Measurements from ENCODE around the gene ATP9B.
"Not testable (repeated sequence)": the region's sequence is repeated elsewhere in the genome, so short reads cannot be mapped to it uniquely, and the experiment has no call there.

Gene ATP9B

GRCh38 chr18:79071037-79071436 is 1.8 kb downstream of the ATP9B start:
- no peak for DNase-seq

GRCh38 chr18:79071503-79072210 is 2.5 kb downstream of the ATP9B start:
- DNase-seq = no peak

GRCh38 chr18:79072655-79073054 is 3.5 kb downstream of the ATP9B start:
- DNase-seq = not testable (repeated sequence)

DNA sequence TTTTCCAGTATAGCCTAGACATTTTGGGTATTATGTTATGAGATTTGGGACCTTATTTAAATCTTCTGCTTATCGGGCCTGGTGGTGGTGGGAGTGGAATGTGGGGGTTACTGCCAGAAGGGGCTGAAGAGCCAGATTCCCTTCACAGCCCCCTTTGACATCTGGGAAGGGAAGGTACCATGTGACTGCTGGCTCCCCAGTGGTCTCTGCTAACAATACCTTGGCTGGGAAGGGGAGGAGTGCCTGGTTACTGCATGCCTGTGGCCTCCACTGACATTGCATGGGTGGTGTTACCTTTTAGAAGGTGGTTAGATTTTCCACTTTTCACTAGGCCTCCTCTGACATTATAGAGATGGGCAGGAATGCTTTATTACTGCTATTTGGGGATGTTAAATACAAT is 8.0 kb downstream of the ATP9B start:
- no peak for DNase-seq

GRCh38 chr18:79078791-79079190 is 9.6 kb downstream of the ATP9B start:
- not testable (repeated sequence) for DNase-seq

DNA sequence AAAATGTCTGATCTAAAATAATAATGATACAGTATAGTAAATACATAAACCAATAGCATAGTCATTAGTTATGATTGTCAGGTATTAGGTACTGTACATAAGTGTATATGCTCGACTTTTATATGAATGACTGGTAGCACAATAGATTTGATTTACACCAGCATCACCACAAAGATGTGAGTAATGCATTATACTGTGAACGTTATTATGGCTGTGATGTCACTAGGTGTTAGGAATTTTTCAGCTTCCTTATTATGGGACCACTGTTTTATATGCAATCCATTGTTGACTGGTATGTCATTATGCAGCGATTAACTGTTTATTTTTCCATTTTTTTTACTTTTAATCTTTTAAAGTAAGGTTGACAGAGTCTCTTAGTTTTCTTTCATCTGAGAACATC is 23.7 kb downstream of the ATP9B start:
- DNase-seq = no peak

DNA sequence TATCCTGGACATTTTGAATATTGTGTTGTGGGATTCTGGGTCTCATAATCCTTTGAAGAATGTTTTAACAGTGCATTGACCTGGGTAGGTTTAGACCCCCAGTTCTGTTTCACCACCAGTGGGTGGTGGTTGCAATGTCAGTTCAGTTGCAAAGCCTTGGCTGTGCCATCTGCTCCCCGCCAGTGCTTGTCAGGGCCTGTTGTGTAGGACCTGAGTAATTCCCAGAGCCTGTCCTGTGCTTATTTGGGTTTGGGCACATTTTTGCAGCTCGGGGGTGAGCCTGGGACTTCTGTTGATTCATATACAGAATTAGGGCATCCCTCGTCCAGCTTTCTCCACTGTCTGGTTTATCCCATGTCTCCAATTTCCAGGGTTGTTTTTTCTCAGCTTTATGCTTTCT is 24.8 kb downstream of the ATP9B start:
- DNase-seq = no peak

DNA sequence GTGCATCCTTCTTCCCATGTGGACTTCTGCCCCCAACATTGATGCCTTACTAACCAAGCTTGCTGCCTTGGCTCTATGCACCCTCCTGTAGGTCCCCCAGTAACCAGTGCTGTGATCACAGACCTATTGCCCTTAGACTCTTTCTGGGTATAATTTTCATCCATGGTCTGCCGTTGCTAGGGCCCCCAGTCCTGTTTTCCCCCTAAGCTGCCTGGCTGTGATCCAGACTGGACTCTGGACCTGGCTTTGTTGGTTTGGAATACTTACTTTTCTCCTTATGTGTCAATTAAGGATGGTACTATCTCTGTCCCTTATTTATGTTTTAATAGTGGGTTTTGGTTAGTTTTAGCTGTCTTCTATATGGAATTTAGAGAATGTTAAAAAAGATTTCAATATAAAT is 26.0 kb downstream of the ATP9B start:
- no peak for DNase-seq

DNA sequence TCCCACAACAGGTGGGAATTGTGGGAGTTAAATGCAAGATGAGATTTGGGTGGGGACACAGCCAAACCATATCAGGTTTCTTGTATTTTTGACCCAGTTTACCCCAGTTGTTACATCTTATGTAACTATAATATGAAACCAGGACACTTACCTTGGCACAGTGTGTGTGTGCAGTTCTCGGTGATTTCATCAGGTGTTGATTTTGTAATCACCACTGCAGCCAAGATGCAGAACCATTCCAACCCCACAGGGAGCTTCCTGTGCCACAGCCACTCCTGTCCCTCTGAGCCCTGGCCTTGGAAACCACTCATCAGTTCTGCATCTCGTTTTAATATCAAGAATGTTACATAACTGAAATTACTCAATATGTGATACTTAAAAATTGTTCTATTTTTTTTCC is 31.8 kb downstream of the ATP9B start:
- no peak for DNase-seq

DNA sequence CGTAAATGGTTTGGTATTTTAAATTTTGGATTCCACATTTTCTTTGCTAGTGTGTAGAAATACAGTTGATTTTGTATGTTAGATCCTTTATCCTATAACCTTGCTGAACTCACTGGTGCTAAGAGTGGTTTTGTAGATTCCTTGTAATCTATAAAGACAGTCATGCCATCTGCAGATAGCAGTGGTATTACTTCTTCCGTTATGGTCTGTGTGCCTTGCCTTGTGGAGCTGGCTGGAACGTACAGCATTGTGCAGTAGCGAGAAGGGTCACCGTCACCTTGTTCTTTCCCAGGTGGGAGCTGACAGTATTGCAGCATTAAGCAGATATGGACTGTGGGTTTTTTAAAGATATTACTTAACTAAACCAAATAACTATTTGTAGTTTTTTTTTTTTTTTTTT is 33.7 kb downstream of the ATP9B start:
- no peak for DNase-seq

GRCh38 chr18:79104137-79104536 is 34.9 kb downstream of the ATP9B start:
- no peak for DNase-seq

DNA sequence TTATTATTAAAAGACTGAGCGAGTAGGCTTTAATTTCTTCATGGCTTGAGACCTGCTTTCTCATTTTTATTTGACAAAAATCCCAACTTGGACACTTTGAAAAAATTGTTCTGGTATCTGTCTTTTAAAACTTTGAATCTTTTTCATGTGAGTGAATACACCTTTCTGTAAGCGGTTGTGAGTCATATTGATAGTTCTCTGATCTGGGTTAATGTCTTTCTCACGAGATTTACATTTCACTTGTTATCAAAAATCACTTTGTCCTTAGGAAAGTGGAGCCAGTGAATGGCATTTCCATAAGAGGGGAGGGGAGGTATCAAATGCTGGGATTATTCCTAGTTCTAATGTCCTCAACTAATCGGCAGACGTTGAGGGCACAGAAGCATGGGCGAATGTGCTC is 36.3 kb downstream of the ATP9B start:
- no peak for DNase-seq

DNA sequence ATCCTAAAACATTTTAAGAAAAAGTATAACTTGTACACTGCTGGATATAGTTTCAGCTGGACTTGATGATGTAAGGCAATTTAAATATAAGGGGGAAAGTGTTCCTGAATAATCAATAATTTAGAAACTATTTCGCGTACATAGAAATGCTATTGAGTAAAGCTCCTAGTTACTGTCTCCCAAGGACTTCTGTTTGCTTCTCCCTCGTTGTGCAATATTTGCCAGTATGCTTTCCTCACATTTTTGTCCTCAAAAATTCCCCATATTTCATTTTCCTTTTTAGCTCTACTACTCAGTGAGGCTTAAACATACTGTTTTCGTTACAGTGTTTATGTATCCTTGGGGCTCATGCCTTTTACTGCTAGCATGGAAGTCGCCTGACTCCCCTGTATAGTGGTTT is 36.9 kb downstream of the ATP9B start:
- no peak for DNase-seq

- DNase-seq = no peak
Observed at GRCh38 chr18:79107886-79108285, 38.7 kb downstream of the ATP9B start.

- no peak for DNase-seq
Observed at GRCh38 chr18:79108549-79109215, 39.5 kb downstream of the ATP9B start.

DNA sequence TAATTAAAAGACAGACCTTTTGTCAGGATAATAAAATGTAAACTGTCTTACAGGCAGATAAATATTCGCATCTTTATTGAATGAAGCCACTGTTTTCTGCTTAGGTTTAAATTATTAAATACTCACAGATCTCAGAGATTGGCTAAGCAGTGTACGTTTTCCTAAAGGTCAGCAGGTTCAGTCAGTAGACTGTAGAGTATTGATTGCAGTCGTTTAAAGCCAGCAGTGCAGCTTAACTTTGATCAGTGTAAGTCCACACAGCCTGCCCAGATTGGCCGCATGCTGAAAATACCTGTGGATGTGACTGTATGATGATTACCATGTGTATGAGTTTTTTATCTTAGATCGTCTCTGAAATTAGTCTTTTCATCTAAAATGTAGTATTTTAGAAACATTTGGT is 42.3 kb downstream of the ATP9B start:
- no peak for DNase-seq

GRCh38 chr18:79117385-79117784 is 48.2 kb downstream of the ATP9B start:
- no peak for DNase-seq

DNA sequence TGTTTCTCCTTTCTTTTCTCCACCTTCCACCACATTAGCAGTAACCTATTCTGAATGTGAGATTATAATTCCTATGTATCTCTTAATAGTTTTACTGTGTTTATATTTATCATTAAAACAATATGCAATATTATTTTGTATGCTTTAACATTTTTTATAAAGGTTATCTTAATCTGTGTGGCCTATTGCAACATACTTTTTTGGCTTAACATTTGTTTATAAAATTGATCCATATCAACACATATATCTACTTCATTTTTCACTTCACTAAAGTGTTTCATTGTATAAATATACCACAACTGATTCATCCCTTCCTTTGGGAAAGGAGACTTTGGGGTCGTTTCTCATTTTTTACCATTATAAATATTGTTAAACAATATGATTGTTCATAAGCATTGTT is 48.6 kb downstream of the ATP9B start:
- DNase-seq = no peak

DNA sequence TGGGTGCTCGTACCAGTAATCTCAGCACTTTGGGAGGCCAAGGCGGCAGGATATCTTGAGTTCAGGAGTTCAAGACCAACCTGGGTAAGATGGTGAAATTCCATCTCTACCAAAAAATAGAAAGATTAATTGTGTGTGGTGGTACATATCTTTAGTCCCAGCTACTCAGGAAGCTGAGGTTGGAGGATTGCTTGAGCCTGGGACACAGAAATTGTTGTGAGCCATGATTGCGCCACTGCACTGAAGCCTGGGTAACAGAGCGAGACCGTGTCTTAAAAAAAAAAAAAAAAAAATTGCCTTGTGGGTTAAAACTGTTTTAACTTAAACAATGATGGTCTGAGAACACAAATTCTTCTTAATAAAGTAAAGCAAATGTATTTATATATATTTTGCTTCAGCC is 49.6 kb downstream of the ATP9B start:
- no peak for DNase-seq

DNA sequence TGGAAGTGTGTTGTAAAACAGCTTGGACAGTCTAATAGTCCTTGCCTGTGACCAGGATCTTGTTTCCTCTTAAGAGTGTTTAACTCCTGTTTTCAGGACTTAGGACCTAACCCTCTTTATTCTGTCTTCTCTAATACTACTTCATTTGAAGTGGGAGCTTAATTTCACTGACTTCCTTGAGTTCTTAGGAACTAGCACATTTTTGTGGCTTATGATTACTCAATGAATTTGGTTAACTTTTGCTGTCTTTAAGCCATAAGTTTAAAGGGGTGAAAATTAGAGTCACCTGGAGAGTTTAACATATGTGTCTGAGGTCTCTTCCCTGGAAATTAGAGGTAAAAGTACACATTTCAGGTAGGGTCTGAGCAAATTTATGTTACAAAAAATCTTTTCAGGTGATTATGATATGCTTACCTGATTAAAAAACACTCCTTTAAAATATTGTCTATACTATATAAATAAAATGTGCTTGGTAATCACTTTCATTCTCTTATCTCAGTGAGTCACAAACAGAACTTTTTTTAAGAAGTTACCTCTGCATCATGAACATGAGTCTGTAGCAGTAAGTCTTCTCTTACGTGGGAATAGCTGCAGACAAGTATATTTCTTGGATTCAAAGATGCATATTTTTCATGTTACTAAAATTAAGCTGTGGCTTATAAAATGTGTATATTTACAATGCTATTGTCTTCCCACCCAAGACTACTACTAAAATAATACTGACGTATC is 52.7 kb downstream of the ATP9B start:
- DNase-seq = no peak

GRCh38 chr18:79123948-79124347 is 54.8 kb downstream of the ATP9B start:
- no peak for DNase-seq

GRCh38 chr18:79129120-79129519 is 59.9 kb downstream of the ATP9B start:
- DNase-seq = no peak

- DNase-seq = no peak
Observed at GRCh38 chr18:79133724-79134123, 64.5 kb downstream of the ATP9B start.

GRCh38 chr18:79135924-79136323 is 66.7 kb downstream of the ATP9B start:
- DNase-seq = no peak

All from activated CD4-positive, alpha-beta T cell treated with anti-CD3 and anti-CD28 coated beads for 1 hour (primary cell).